Thyroid gland (tissue), 4 donors: ENCODE results near the gene TMEM51.

Experiments used
- POLR2A ChIP-seq, 2 donors: fragments of 450-650 bp; IDR thresholded peaks; one replicate each; pipeline ENCODE4 v1.6.1; 2017; ENCODE audit warnings: antibody characterized with exemption in 2 of 2, mild to moderate bottlenecking in 2 of 2, moderate library complexity in 1 of 2
- TF ChIP-seq, protein P1 (sequence below), 6 experiments: fragments of 200-600 bp in 3 of 6; fragments of 450-650 bp in 3 of 6; sonication (generic) in 3 of 6; IDR thresholded peaks; one replicate each; pipeline ENCODE4 v1.5.1; 2016 to 2019; ENCODE audit warnings: antibody characterized with exemption in 6 of 6, mild to moderate bottlenecking in 2 of 6, inconsistent platforms in 1 of 6, moderate library complexity in 1 of 6

DNA sequence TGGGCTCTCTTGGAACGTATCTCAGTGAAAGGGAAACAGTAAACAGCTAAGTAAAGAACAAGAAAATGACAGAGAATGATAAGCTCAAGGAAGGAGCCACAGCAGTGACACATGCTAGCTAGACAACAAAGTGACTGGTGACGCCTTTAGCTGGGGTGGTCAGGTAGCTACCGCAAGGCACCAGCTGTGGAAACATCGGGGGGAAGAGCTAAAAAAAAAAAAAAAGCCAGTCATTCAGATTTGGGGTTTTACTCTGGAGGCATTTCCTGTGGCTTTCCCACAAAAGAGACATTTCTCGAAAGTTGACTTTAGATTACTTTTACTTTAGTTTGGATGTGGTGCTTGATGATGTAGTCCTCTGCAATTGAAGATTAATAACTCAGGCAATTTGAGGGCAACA lies 95.5 kb downstream of the TMEM51 start:
- TF ChIP-seq, protein P1, sequence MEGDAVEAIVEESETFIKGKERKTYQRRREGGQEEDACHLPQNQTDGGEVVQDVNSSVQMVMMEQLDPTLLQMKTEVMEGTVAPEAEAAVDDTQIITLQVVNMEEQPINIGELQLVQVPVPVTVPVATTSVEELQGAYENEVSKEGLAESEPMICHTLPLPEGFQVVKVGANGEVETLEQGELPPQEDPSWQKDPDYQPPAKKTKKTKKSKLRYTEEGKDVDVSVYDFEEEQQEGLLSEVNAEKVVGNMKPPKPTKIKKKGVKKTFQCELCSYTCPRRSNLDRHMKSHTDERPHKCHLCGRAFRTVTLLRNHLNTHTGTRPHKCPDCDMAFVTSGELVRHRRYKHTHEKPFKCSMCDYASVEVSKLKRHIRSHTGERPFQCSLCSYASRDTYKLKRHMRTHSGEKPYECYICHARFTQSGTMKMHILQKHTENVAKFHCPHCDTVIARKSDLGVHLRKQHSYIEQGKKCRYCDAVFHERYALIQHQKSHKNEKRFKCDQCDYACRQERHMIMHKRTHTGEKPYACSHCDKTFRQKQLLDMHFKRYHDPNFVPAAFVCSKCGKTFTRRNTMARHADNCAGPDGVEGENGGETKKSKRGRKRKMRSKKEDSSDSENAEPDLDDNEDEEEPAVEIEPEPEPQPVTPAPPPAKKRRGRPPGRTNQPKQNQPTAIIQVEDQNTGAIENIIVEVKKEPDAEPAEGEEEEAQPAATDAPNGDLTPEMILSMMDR (IDR thresholded peaks at IDR 0.05): no peak
- no peak for TF ChIP-seq POLR2A (IDR thresholded peaks at IDR 0.05)
